ENCODE measurements around the gene ZIC4. TPM values are rescaled to one million over a fixed set of nuclear protein-coding genes. Genes with fewer than 3 reads are reported as not detected.

Gene ZIC4
- under 1 TPM in 1 of 4 donors, not detected in 3; 0.19 TPM for polyA plus RNA-seq (ENCODE audit: insufficient read length in 4 of 4)

GRCh38 chr3:147406028-147406931, at the start of gene ZIC4:
ZIC4 (minus strand) TSS chr3:147406543; CDS start chr3:147402797, 3,746 bp downstream.
- DNase-seq (ENCODE audit: low read depth in 4 of 4, low spot score in 2 of 4) = no peak

GRCh38 chr3:147449669-147450068, 43.3 kb upstream of the ZIC4 start:
- no peak for DNase-seq (ENCODE audit: low read depth in 4 of 4, low spot score in 2 of 4)

DNA sequence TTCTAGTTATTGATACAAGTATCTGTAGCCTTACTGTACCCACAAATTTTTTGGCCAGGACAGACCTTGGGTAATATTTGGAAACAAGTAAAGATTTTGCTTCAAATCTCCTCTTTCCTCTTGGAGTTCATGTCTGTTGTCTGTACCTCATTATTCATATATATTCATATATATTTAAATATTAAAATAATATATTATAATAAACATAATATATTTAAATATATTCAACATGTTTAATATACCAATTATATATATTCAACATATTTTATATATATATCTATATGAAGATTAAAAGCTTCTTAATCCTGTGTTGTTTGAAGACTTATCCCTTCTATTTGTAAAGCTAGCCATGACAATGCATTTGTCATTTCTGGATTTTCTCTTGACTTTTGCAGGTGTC, 40.9 kb upstream of the ZIC4 start:
- DNase-seq (ENCODE audit: low read depth in 4 of 4, low spot score in 2 of 4) = no peak

- DNase-seq (ENCODE audit: low read depth in 4 of 4, low spot score in 2 of 4) = no peak
Observed at GRCh38 chr3:147431751-147432150, 25.4 kb upstream of the ZIC4 start.

- no peak for DNase-seq (ENCODE audit: low read depth in 4 of 4, low spot score in 2 of 4)
Observed at GRCh38 chr3:147428754-147429153, 22.4 kb upstream of the ZIC4 start.

GRCh38 chr3:147428326-147428725, 22.0 kb upstream of the ZIC4 start:
- no peak for DNase-seq (ENCODE audit: low read depth in 4 of 4, low spot score in 2 of 4)

- DNase-seq (ENCODE audit: low read depth in 4 of 4, low spot score in 2 of 4) = no peak
Observed at GRCh38 chr3:147427746-147428145, 21.4 kb upstream of the ZIC4 start.

- no peak for DNase-seq (ENCODE audit: low read depth in 4 of 4, low spot score in 2 of 4)
Observed at GRCh38 chr3:147426931-147427330, 20.6 kb upstream of the ZIC4 start.

DNA sequence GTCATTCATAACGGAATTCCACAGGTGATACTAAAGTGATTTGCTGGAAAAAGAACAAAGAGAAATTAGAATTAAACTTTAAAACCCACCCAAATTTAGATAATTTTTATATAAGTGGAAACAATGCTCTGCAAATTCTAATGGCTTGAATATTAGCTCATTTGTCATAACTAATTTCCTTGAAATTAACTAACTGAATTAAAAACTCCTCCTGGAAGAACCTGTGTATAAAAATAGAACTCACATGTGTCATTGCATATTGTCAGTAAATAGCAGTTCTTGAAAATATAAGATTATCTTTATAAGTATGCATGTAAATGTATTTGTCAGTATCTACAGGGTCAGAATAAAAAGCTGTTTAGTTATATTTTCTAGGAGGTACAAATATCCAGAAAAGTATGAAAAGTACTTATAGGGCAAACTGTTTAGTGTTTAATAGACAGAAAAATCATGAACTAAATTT, 19.1 kb upstream of the ZIC4 start:
- no peak for DNase-seq (ENCODE audit: low read depth in 4 of 4, low spot score in 2 of 4)

- no peak for DNase-seq (ENCODE audit: low read depth in 4 of 4, low spot score in 2 of 4)
Observed at GRCh38 chr3:147424581-147425387, 18.4 kb upstream of the ZIC4 start.

GRCh38 chr3:147423798-147424580, 17.6 kb upstream of the ZIC4 start:
- no peak for DNase-seq (ENCODE audit: low read depth in 4 of 4, low spot score in 2 of 4)

- no peak for DNase-seq (ENCODE audit: low read depth in 4 of 4, low spot score in 2 of 4)
Observed at GRCh38 chr3:147423537-147423797, 17.1 kb upstream of the ZIC4 start.

DNA sequence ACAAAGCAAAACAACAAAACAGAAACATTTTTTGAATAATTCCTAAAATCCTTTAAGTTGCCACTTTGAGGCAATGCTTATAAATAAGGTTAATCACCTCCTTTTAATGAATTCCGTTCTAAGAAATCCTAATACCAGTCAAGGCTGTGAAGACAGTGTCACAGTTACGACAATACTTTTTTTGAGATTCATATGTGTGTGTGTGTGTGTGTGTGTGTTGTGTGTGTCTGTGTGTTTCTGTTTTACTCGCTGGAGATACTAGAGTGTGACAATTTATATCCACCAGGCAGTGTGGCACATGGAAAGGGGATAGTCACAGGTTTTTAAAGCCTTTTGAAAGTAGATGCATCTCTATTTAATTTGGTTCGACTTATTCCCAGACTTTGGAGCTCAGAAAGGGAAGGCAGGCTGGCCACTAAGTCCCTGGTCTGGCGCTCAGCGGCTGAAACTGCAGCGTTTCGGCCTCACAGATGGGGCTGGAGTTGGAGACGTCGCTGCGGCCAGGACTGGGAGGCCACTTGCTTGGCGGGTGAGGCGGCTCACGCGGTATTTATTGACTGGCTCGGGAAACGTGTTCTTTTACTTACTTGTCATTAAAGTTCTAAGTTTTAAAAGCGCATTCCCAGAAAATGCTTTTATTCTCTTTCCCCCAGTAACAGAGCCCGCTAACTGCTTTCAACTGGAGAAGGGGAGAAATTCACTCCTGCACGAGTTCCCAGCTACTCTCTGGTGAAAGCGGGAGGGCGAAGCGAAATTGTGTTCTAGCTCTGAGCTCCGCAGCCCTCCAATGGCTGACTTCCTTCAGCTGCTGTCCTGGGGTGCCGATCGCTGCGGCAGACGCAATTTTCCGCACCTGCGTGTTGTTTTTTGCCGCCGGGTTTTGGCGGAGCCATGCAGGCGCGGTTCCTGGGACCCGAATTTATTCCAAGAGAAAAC, 16.5 kb upstream of the ZIC4 start:
- DNase-seq (ENCODE audit: low read depth in 4 of 4, low spot score in 2 of 4) = no peak

GRCh38 chr3:147422196-147422595, 15.9 kb upstream of the ZIC4 start:
- DNase-seq (ENCODE audit: low read depth in 4 of 4, low spot score in 2 of 4) = no peak

DNA sequence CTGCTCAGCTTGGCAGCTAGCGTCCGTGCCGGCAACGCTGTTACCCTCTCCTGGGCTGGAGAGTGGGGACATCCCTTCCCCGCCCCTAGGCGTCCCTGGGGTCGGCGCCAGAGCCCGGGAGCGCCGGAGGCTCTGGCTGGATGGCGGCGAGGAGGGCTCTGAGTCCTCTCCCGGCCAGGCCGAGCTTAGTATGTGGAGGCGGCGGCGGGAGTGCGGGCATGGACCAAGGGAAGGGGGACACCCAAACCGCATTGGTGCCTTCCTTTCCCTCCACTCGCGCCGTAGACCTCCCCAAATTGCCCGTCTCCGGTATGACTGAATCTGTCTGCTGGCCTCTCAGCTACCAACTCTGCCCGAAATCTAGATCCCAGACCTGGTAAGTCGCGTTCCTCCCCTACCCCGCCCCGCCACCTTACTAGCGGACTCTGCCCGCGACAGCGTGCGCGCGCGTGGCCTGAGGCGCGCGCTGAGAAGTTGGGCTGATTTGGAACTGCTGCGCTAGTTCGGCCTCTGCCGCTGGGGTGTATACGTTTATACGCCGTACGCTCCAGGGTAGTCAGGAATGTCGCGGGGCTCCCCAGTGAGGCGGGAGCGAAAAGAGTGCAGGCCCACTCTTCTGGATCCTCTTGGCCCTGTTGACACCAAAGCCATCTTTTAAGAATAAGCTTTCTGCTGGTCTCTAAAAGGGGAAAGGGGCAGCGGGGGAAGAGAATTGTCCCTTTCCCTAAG, 15.0 kb upstream of the ZIC4 start:
- no peak for DNase-seq (ENCODE audit: low read depth in 4 of 4, low spot score in 2 of 4)

DNA sequence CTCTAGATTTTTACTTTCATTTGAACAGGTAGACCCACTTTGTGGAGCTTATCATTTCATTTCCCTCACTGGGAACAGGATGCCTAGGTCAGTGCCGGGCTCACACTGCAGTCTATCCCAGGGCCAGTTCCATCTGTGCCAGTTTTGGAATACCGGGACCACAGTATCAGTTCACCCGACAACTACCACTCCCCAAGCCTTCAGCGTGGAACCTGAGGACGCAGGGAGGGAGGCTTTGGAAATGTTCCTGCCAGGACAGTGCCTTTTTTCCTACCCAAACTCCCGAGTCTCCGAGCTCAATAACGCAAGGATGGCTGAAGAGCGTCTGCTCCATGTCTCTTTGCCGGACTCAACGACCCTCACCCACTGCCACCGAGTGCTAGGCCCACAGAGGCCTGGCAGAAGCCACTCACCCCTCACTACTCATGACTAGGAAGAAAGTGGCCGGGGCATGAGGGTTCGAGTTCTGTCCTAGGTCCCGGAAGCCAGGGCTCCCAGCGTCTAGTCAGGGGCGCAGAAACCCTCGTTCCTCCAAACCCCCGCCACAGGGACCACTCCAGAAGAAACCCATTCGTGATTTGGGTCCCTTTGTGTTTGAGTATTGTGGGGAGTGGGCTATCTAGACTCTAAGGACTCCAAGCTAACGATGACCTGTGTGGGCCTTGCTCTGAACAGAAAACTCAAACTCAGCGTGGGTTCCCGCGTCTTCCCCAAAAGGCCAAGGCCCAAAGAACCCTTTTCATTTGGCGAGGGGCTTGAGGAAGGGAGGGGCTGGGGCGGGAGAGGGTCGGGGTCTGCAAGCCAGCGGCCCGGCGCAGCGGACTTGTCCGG, 14.2 kb upstream of the ZIC4 start:
- no peak for DNase-seq (ENCODE audit: low read depth in 4 of 4, low spot score in 2 of 4)

- no peak for DNase-seq (ENCODE audit: low read depth in 4 of 4, low spot score in 2 of 4)
Observed at GRCh38 chr3:147419781-147420224, 13.5 kb upstream of the ZIC4 start.
